Measurements from ENCODE around the gene DOCK4.

- no peak for TF ChIP-seq REST (IDR thresholded peaks at IDR 0.05)
- no peak for TF ChIP-seq MYC (IDR thresholded peaks at IDR 0.05; ENCODE audit: borderline replicate concordance, low read length)
- TF ChIP-seq RFX5 (IDR thresholded peaks at IDR 0.05) = no peak
- no peak for TF ChIP-seq POLR2A (IDR thresholded peaks at IDR 0.05; ENCODE audit: low read length)
- TF ChIP-seq MAZ (IDR thresholded peaks at IDR 0.05; ENCODE audit: borderline replicate concordance, low read depth, low read length) = no peak
- TF ChIP-seq CTCF (IDR thresholded peaks at IDR 0.05) = no peak
Measured at GRCh38 chr7:112061051-112061450, 145.1 kb downstream of the DOCK4 start.
